Fibroblast of mammary gland (primary cell): Measurements from ENCODE around the gene DAP.
"Not testable (repeated sequence)": the region's sequence is repeated elsewhere in the genome, so short reads cannot be mapped to it uniquely, and the experiment has no call there.

ENCODE experiments used
- DNase-seq: peaks from one replicate; pipeline ENCODE4 v3.0.0-alpha.2; 2010; ENCODE audit warnings: low read depth
- H3K4me3 ChIP-seq: 2 replicates; pipeline ENCODE4 v1.5.1; 2011; ENCODE audit warnings: low read depth, mild to moderate bottlenecking, low read length, moderate library complexity; ENCODE audit not compliant: control insufficient read depth
- TF ChIP-seq, protein P1 (sequence below): conservative IDR thresholded peaks from 2 replicates; pipeline ENCODE4 v1.5.1; 2011; ENCODE audit warnings: low read depth, low read length, inconsistent platforms; ENCODE audit not compliant: control insufficient read depth, insufficient read depth

Gene DAP

DNA sequence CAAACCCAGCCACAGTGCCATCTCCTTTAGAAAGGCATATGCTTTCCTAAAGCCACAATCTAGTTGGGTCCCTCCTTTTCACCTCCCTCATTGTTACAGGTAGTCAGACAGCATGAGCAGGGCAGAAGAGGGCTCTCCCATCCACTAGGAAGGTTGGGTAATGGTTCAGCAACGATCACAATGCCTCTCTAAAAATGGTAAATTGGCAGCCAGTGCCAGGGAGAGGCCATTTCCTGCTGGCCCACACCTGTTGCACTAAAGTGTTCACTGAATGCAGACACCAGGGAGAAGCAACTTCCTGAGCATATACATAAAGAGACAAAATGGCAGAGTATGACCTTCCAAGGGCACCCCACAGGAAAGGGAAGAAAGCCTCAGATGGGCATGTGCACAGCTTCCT is 31.3 kb upstream of the DAP start:
- no peak for DNase-seq
- TF ChIP-seq, protein P1, sequence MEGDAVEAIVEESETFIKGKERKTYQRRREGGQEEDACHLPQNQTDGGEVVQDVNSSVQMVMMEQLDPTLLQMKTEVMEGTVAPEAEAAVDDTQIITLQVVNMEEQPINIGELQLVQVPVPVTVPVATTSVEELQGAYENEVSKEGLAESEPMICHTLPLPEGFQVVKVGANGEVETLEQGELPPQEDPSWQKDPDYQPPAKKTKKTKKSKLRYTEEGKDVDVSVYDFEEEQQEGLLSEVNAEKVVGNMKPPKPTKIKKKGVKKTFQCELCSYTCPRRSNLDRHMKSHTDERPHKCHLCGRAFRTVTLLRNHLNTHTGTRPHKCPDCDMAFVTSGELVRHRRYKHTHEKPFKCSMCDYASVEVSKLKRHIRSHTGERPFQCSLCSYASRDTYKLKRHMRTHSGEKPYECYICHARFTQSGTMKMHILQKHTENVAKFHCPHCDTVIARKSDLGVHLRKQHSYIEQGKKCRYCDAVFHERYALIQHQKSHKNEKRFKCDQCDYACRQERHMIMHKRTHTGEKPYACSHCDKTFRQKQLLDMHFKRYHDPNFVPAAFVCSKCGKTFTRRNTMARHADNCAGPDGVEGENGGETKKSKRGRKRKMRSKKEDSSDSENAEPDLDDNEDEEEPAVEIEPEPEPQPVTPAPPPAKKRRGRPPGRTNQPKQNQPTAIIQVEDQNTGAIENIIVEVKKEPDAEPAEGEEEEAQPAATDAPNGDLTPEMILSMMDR: no peak
- H3K4me3 ChIP-seq: no peak overlapping the region

DNA sequence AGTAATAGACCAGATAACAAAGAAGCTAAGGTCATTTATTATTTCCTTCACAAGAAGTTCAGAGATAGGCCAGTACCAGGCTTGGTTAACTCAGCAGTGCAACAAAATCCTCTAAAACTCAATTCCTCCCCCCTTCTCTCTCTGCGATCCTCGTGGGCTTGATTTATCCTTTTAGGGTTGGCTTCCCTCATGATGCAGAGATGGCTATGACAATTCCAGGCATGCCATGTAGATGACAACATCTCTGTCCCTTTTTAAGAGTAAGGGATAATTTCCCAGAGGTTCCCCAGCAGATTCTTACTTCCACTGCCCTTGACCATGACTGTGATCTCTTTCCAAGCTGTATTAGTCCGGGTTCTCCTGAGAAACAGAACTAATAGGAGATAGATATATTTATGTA is 28.7 kb upstream of the DAP start:
- TF ChIP-seq, protein P1: no peak
- H3K4me3 ChIP-seq: no peak overlapping the region
- no peak for DNase-seq

DNA sequence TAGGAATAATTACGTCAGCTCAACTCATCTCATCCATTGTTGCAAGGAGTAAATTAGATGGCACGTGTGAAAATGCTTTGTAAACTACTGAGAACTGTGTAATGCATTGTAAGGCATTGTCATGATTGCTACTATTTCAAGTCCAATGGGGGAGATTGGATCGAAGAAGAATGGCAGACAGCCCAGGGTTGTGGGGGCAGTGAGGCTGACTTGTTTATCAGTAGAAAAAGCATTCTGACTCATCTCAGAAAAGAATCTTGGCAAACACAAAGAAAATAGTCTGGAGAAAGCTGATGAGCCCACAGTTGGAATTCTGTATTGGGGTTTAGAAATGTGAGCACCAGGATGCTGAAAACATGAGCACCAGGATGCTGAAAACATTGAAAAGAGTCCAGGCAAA is 28.0 kb upstream of the DAP start:
- no peak overlapping the region for H3K4me3 ChIP-seq
- TF ChIP-seq, protein P1: no peak
- DNase-seq: peak; percentile 91

DNA sequence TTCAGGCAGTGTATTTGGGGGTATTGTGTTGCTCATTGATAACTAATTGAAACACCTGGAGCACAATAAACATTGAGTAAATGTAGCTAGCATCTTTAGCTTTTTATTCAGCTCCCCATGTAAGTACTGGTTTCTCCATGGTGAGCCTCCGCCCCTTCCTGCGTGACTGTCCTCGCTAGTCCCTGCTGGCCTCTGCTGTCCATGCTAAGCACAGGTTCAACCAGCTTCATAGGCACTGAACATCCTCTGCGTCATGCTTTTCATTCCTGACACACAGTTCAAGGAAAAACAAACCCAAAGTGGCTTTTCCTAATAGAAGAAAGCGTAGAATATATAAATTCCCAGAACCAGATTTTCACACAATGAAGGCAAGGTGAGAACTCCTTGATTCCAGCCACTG is 27.3 kb upstream of the DAP start:
- DNase-seq: peak; percentile 11
- TF ChIP-seq, protein P1: no peak
- H3K4me3 ChIP-seq: no peak overlapping the region

DNA sequence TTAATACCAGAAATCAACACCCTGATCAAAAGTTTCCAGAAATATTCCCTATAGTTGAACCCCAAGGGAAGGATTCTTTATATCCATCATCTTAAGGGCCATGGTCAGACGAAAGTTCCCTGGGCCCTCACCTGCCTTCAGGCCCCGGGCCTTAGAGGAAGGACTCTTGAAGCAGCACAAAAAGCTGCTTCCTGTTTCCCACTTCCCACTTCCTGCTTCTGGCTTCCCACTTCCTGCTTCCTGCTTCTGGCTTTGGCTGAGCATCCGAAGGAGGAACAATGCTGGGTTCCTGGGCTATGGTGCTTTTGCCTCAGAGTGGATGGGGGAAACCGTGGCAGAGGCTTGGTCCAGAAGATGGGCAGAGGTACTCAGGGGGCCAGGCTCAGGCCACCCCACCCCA is 25.8 kb upstream of the DAP start:
- TF ChIP-seq, protein P1: no peak
- no peak for DNase-seq
- H3K4me3 ChIP-seq: no peak overlapping the region

DNA sequence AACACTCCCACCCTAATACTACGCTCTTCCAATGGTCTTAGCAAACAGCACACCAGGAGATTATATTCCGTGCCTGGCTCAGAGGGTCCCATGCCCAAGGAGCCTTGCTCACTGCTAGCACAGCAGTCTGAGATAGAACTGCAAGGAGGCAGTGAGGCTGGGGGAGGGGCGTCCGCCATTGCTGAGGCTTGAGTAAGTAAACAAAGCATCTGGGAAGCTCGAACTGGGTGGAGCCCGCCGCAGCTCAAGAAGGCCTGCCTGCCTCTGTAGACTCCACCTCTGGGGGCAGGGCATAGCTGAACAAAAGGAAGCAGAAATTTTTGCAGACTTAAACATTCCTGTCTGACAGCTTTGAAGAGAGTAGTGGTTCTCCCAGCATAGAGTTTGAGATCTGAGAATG is 19.2 kb upstream of the DAP start:
- H3K4me3 ChIP-seq, DNase-seq: not testable (repeated sequence)

DNA sequence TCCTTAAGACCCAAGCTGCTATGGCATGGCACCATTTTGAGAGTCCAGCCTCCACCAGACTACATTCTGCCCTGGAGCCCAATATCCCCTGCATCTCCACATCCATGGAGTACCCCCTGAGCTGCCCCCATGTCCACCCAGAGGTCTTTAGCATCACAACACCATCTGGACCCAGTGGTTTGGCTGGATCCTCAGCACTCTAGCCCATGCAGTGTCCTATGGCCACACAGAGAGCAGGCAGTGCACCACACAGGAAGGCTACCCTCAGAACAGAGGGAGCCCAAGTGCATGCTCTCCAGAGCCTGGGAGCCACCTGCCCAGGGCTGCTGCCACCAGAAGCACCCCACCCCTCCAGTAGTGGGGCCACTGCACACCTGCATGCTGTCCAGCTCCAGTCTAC is 18.6 kb upstream of the DAP start:
- TF ChIP-seq, protein P1: no peak
- DNase-seq: no peak
- no peak overlapping the region for H3K4me3 ChIP-seq
